Lower lobe of right lung (tissue), 2 donors: ENCODE measurements around the gene RPS6KB2. TPM values are rescaled to one million over a fixed set of nuclear protein-coding genes. Genes with fewer than 3 reads are reported as not detected.

Source experiments
- ATAC-seq, 2 donors: fragments of 200-7000 bp; cut with Tn5 transposase; one replicate each; pipeline ENCODE4 v1.9.1; 2020 to 2022; ENCODE audit warnings: mild to moderate bottlenecking in 2 of 2, moderate library complexity in 2 of 2
- DNase-seq: peaks from one replicate; pipeline ENCODE4 v3.0.0-alpha.2; 2020
- H3K27ac ChIP-seq: fragments of 200-600 bp; one replicate; pipeline ENCODE4 v1.8.0; 2022
- H3K27me3 ChIP-seq: fragments of 200-600 bp; one replicate; pipeline ENCODE4 v1.8.0; 2022; ENCODE audit warnings: low read depth
- H3K36me3 ChIP-seq: fragments of 200-600 bp; one replicate; pipeline ENCODE4 v1.8.0; 2022; ENCODE audit warnings: mild to moderate bottlenecking
- H3K4me1 ChIP-seq: fragments of 200-600 bp; one replicate; pipeline ENCODE4 v1.8.0; 2022
- H3K4me3 ChIP-seq: fragments of 200-600 bp; one replicate; pipeline ENCODE4 v1.8.0; 2022; ENCODE audit warnings: mild to moderate bottlenecking
- H3K9me3 ChIP-seq: fragments of 200-600 bp; one replicate; pipeline ENCODE4 v1.8.0; 2022
- intact Hi-C: fragments of 100-400 bp; cut with DNase I; formaldehyde crosslinking; loops from one replicate; pipeline ENCODE4 v1.11.0; 2022
- total RNA-seq: library from RNA; stranded (reverse); fragmentation: NEBNext Ultra II Directional; extraction: Animal tissue kit (Norgen Biotek cat#: 25700); gene quantifications from one replicate; pipeline ENCODE4 v1.2.1, GENCODE V29; 2021
- TF ChIP-seq, protein P1 (sequence below): fragments of 200-600 bp; IDR thresholded peaks from one replicate; pipeline ENCODE4 v1.8.0; 2022; ENCODE audit warnings: antibody characterized with exemption, mild to moderate bottlenecking
- donor health status: DM: no; HTN: yes; CAD: no; lungs with severe emphysema.

Gene RPS6KB2
- total RNA-seq, 1 donor from 2014 or later = 42.1 TPM

DNA sequence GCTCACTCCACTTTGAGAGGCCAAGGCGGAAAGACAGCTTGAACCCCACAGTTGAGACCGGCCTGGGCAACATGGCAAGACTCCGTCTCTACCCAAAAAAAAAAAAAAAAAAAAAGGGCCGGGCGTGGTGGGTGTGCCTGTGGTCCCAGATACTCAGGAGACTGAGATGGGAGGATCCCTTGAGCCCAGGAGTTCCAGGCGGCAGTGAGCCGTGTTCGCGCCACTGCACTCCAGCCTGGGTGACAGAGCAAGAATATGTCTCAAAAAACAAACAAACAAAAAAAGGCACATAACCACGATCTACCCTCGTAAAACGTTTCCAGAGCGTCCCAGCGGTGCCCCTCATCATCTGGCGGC is 37.4 kb upstream of the RPS6KB2 start:
- H3K4me3 ChIP-seq = peak overlapping the region; percentile 96
- peaks cover 16% of the 10 kb centered on the region for H3K4me1 ChIP-seq
- H3K9me3 ChIP-seq = no peaks in the 10 kb centered on the region
- TF ChIP-seq, protein P1, sequence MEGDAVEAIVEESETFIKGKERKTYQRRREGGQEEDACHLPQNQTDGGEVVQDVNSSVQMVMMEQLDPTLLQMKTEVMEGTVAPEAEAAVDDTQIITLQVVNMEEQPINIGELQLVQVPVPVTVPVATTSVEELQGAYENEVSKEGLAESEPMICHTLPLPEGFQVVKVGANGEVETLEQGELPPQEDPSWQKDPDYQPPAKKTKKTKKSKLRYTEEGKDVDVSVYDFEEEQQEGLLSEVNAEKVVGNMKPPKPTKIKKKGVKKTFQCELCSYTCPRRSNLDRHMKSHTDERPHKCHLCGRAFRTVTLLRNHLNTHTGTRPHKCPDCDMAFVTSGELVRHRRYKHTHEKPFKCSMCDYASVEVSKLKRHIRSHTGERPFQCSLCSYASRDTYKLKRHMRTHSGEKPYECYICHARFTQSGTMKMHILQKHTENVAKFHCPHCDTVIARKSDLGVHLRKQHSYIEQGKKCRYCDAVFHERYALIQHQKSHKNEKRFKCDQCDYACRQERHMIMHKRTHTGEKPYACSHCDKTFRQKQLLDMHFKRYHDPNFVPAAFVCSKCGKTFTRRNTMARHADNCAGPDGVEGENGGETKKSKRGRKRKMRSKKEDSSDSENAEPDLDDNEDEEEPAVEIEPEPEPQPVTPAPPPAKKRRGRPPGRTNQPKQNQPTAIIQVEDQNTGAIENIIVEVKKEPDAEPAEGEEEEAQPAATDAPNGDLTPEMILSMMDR = no peak
- no peak for ATAC-seq
- no peaks in the 10 kb centered on the region for H3K27me3 ChIP-seq
- peak overlapping the region; percentile 91 for H3K27ac ChIP-seq
- peaks cover 8% of the 10 kb centered on the region for H3K36me3 ChIP-seq
- intact Hi-C loops = no loop called here
- DNase-seq = no peak

DNA sequence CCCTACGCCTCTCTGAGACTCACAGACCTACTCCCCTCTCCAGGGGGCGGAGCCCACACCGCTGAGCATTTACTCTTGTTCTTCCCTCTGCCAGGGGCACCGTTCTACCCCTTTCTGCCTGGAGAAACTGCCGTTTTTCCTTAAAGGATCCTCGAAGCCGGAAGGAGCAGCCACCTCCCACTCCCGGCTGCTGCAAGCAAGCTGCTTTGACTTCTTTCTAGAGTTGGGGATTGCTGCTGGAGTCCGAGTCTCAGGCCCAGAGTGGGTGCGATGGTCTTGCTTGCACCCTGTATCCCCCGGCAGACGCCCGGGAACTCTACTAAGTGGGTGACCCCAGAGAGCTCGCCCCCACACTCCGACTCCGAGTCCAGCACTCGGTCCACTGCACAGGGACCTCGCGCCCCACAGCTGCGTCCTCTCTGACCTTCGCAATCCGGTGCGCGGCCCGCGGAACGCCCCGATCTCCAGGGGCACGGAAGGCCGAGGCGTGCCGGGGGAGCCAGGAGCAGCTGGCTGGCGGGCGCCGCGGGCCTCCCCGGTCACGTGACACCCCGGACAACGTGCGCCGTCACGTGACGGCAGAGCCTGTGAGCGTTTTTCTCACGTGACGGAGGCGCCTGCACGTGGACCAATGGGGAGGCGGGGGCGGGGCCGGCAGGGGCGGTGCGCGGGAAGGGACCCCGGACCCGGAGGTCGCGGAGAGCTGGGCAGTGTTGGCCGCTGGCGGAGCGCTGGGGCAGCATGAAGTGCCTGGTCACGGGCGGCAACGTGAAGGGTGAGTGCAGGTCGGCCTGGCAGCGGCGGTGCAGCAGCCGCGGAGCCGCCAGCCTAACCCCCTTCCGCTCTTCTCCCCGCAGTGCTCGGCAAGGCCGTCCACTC is 36.8 kb upstream of the RPS6KB2 start, which contains the start of gene RAD9A:
RAD9A (plus strand) TSS at position 683 of the 879 bp plus-strand sequence; CDS start at position 742, 59 bp downstream.
- peak; percentile 97 for DNase-seq
- TF ChIP-seq, protein P1 = no peak
- H3K9me3 ChIP-seq = no peaks in the 10 kb centered on the region
- ATAC-seq = peak; percentile 90 to 94
- no peaks in the 10 kb centered on the region for H3K27me3 ChIP-seq
- intact Hi-C loops = no loop called here
- H3K4me3 ChIP-seq = peak within 1 kb of the TSS; percentile 96
- peaks cover 16% of the 10 kb centered on the region for H3K4me1 ChIP-seq
- H3K27ac ChIP-seq = peak within 1 kb of the TSS; percentile 91
- H3K36me3 ChIP-seq = peaks cover 14% of the 10 kb centered on the region

DNA sequence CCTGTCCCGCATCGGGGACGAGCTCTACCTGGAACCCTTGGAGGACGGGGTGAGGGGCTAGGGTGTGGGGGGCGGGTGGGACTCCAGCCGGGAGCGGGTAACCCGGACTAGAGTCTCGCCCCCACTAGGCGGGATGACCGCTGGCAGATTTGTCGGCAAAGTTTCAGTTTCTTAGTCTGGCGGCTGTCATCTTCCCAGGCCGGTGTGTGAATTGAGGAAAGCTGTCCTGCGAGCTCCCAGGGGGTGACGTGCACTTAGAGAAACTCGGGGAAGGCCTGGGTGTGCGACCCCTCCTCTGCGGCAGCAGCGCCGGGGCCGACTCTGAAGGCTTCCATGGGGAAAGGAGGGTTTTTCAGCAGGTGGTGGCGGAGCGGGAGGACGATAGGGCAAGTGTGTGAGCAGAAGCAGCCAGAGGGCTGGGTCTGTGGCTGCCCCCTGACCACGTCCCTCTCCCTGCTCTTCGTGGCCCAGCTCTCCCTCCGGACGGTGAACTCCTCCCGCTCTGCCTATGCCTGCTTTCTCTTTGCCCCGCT is 36.0 kb upstream of the RPS6KB2 start:
- DNase-seq (peak; percentile 51), ATAC-seq (peak; percentile 1 to 2)
- TF ChIP-seq, protein P1 = no peak
- H3K4me1 ChIP-seq = peaks cover 21% of the 10 kb centered on the region
- H3K36me3 ChIP-seq = peaks cover 21% of the 10 kb centered on the region
- intact Hi-C loops = no loop called here
- H3K27ac ChIP-seq = peak overlapping the region; percentile 91
- no peaks in the 10 kb centered on the region for H3K9me3 ChIP-seq
- H3K4me3 ChIP-seq = peak overlapping the region; percentile 96
- no peaks in the 10 kb centered on the region for H3K27me3 ChIP-seq

DNA sequence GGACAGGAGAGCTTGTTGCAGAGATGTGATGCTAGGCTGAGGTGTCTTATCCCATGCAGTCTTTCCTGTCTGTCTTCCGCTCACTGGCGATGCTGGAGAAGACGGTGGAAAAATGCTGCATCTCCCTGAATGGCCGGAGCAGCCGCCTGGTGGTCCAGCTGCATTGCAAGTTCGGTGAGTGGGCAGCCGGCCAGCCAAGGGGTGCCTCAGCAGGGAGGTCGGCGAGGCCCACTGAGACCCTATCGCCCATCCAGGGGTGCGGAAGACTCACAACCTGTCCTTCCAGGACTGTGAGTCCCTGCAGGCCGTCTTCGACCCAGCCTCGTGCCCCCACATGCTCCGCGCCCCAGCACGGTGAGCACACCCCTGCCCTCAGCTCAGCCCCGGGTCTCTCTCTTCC is 34.9 kb upstream of the RPS6KB2 start:
- Histone ChIP-seq H3K9me3 (no peaks in the 10 kb centered on the region), H3K27me3 (no peaks in the 10 kb centered on the region), H3K4me1 (peaks cover 25% of the 10 kb centered on the region), H3K27ac (no peak overlapping the region), H3K36me3 (peaks cover 33% of the 10 kb centered on the region), H3K4me3 (no peak overlapping the region)
- ATAC-seq (no peak), DNase-seq (peak; percentile 54)
- TF ChIP-seq, protein P1 = no peak
- intact Hi-C loops = no loop called here

DNA sequence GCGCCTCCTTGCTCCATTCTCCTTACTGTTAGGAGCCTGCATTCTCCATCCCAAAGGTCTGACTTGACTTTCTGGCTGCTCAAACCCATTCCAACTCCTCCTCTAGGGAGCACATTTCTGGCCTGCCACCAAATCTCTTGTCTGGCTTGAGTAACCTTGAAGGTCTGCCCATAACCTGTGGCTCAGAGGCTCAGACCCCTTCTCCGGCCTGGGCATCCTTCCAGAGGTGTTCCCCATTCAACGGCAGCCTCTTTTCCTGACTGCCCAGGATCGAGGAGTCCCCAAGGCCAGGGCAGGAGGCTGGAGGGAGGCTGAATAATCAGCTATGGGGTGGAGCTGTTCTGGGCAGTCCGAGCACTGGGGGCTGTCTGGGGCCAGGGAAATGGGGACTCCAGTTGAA is 34.3 kb upstream of the RPS6KB2 start:
- no peak overlapping the region for H3K27ac ChIP-seq
- H3K4me3 ChIP-seq = no peak overlapping the region
- H3K36me3 ChIP-seq = peaks cover 38% of the 10 kb centered on the region
- peaks cover 26% of the 10 kb centered on the region for H3K4me1 ChIP-seq
- ATAC-seq (no peak), DNase-seq (no peak)
- H3K9me3 ChIP-seq = no peaks in the 10 kb centered on the region
- no peaks in the 10 kb centered on the region for H3K27me3 ChIP-seq
- intact Hi-C loops = no loop called here
- TF ChIP-seq, protein P1 = no peak
